H1 (cell line): ENCODE data around the gene KLC4. TPM values are rescaled to one million over a fixed set of nuclear protein-coding genes. Genes with fewer than 3 reads are reported as not detected.

Experiments
- CTCF ChIA-PET: fragments of 300-600 bp; sonication (Branson Sonifier 250); formaldehyde crosslinking; loops from one replicate; lab custom pipeline; 2021; ENCODE audit not compliant: partially characterized antibody; lab: Charles Lee
- POLR2A ChIA-PET: fragments of 300-600 bp; sonication (Branson Sonifier 250); formaldehyde crosslinking; loops from one replicate; lab custom pipeline; 2021; ENCODE audit warnings: inconsistent platforms; ENCODE audit not compliant: partially characterized antibody; lab: Charles Lee
- DNase-seq, 2 experiments: peaks; one replicate each; pipeline versions ENCODE4 v3.0.0 to v3.0.0-alpha.2; 2010 to 2022; ENCODE audit warnings: low spot score in 2 of 2, low read depth in 1 of 2, mixed read lengths in 1 of 2
- FAIRE-seq: peaks from 2 replicates; lab custom pipeline; 2011; peaks lifted over from hg19 to GRCh38; lab: Jason Lieb, UNC
- H2AFZ ChIP-seq: 2 replicates; pipeline ENCODE4 v1.8.1; 2012; ENCODE audit warnings: low read length, inconsistent platforms
- H2AK5ac ChIP-seq: 2 replicates; pipeline ENCODE4 v1.6.1; 2013; ENCODE audit warnings: low read depth, low read length
- H2BK120ac ChIP-seq: replicated peaks from 2 replicates; pipeline ENCODE3; 2013; ENCODE audit warnings: low read depth, low read length, inconsistent platforms
- H2BK12ac ChIP-seq: 2 replicates; pipeline ENCODE4 v1.6.1; 2013; ENCODE audit warnings: low read depth, low read length
- H2BK15ac ChIP-seq: 2 replicates; pipeline ENCODE4 v1.6.1; 2013; ENCODE audit warnings: low read length
- H2BK20ac ChIP-seq: 2 replicates; pipeline ENCODE4 v1.6.1; 2013; ENCODE audit warnings: low read length
- H2BK5ac ChIP-seq: 2 replicates; pipeline ENCODE4 v1.6.1; 2013; ENCODE audit warnings: low read depth, low read length
- H3K14ac ChIP-seq: 2 replicates; pipeline ENCODE4 v1.6.1; 2013; ENCODE audit warnings: inconsistent platforms; ENCODE audit not compliant: insufficient read length
- H3K18ac ChIP-seq: 2 replicates; pipeline ENCODE4 v1.6.1; 2013; ENCODE audit warnings: low read length; ENCODE audit errors: extremely low read depth
- H3K23ac ChIP-seq: 2 replicates; pipeline ENCODE4 v1.6.1; 2013; ENCODE audit warnings: inconsistent platforms; ENCODE audit not compliant: insufficient read length
- H3K23me2 ChIP-seq: 2 replicates; pipeline ENCODE4 v1.6.1; 2013; ENCODE audit warnings: low read depth, low read length
- H3K27ac ChIP-seq: 2 replicates; pipeline ENCODE4 v1.6.1; 2011; ENCODE audit warnings: low read depth, low read length, inconsistent platforms
- H3K27me3 ChIP-seq, 4 experiments: replicated peaks in 1 of 4; 1 replicate in 1 of 4; 2 replicates in 3 of 4; pipeline versions ENCODE4 v1.6.1 to v1.8.1; 2011 to 2013; ENCODE audit warnings: low read length in 3 of 4, mild to moderate bottlenecking in 3 of 4, inconsistent platforms in 2 of 4, mixed read lengths in 2 of 4, moderate library complexity in 1 of 4; ENCODE audit not compliant: control insufficient read depth in 3 of 4, insufficient read depth in 3 of 4; ENCODE audit errors: extremely low read depth in 1 of 4
- H3K36me3 ChIP-seq, 4 experiments: 2 replicates each; pipeline versions ENCODE4 v1.6.1 to v1.8.1; 2011 to 2013; ENCODE audit warnings: mild to moderate bottlenecking in 4 of 4, low read length in 3 of 4, moderate library complexity in 2 of 4, control low read depth in 1 of 4, inconsistent platforms in 1 of 4; ENCODE audit not compliant: insufficient read depth in 4 of 4, control insufficient read depth in 2 of 4
- H3K4ac ChIP-seq: replicated peaks from 2 replicates; pipeline ENCODE3; 2013; ENCODE audit warnings: low read length, low read depth, mixed read lengths, inconsistent platforms; ENCODE audit not compliant: insufficient read length
- H3K4me1 ChIP-seq, 4 experiments: replicated peaks in 1 of 4; 1 replicate in 1 of 4; 2 replicates in 3 of 4; pipeline versions ENCODE4 v1.6.1 to v1.8.1; 2011 to 2013; ENCODE audit warnings: low read length in 3 of 4, inconsistent platforms in 2 of 4, mixed read lengths in 1 of 4; ENCODE audit not compliant: insufficient read depth in 4 of 4, control insufficient read depth in 3 of 4
- H3K4me2 ChIP-seq, 2 experiments: 2 replicates each; pipeline versions ENCODE4 v1.6.1 to v1.8.1; 2011 to 2013; ENCODE audit warnings: low read depth in 2 of 2, low read length in 2 of 2, control low read depth in 1 of 2, inconsistent platforms in 1 of 2, mild to moderate bottlenecking in 1 of 2; ENCODE audit not compliant: insufficient read depth in 1 of 2
- H3K4me3 ChIP-seq, 4 experiments: fragments of 200-600, 300-600 bp in 1 of 4; sonication (generic), shearing (Covaris generic), sonication (Bioruptor Twin) in 1 of 4; 2 replicates each; pipeline versions ENCODE4 v1.5.1 to v1.8.1; 2011 to 2016; ENCODE audit warnings: low read length in 4 of 4, low read depth in 3 of 4, control low read depth in 2 of 4, inconsistent platforms in 2 of 4, mild to moderate bottlenecking in 2 of 4, mixed read lengths in 1 of 4, moderate library complexity in 1 of 4; ENCODE audit not compliant: insufficient read depth in 2 of 4; ENCODE audit errors: extremely low read depth in 1 of 4
- H3K56ac ChIP-seq: replicated peaks from 2 replicates; pipeline ENCODE3; 2013; ENCODE audit warnings: low read depth, mild to moderate bottlenecking, mixed read lengths, low read length, inconsistent platforms; ENCODE audit not compliant: insufficient read length
- H3K79me1 ChIP-seq: 2 replicates; pipeline ENCODE4 v1.6.1; 2013; ENCODE audit warnings: low read depth, low read length, control low read depth
- H3K79me2 ChIP-seq, 2 experiments: 2 replicates each; pipeline versions ENCODE4 v1.6.1 to v1.8.1; 2012 to 2013; ENCODE audit warnings: low read length in 2 of 2, mild to moderate bottlenecking in 2 of 2, inconsistent platforms in 1 of 2; ENCODE audit not compliant: insufficient read depth in 2 of 2, control insufficient read depth in 1 of 2
- H3K9ac ChIP-seq, 4 experiments: replicated peaks in 1 of 4; 1 replicate in 1 of 4; 2 replicates in 3 of 4; pipeline versions ENCODE4 v1.6.1 to v1.8.1; 2011 to 2013; ENCODE audit warnings: low read depth in 3 of 4, low read length in 3 of 4, control low read depth in 2 of 4, mild to moderate bottlenecking in 2 of 4, moderate library complexity in 2 of 4, inconsistent platforms in 1 of 4; ENCODE audit errors: extremely low read depth in 1 of 4
- H3K9me3 ChIP-seq, 2 experiments: 2 replicates each; pipeline versions ENCODE4 v1.6.1 to v1.8.1; 2012 to 2013; ENCODE audit warnings: mild to moderate bottlenecking in 2 of 2, moderate library complexity in 2 of 2, control low read depth in 1 of 2, inconsistent platforms in 1 of 2, low read depth in 1 of 2, low read length in 1 of 2, mixed read lengths in 1 of 2; ENCODE audit not compliant: insufficient read depth in 2 of 2
- H4K20me1 ChIP-seq, 2 experiments: replicated peaks in 1 of 2; 2 replicates each; pipeline versions ENCODE3 to v1.8.1; 2011 to 2013; ENCODE audit warnings: inconsistent platforms in 2 of 2, low read length in 2 of 2, mild to moderate bottlenecking in 1 of 2; ENCODE audit not compliant: insufficient read depth in 2 of 2, control insufficient read depth in 1 of 2
- H4K5ac ChIP-seq: 2 replicates; pipeline ENCODE4 v1.6.1; 2013; ENCODE audit warnings: low read length, low read depth, mixed read lengths, inconsistent platforms; ENCODE audit not compliant: insufficient read length
- H4K8ac ChIP-seq: 2 replicates; pipeline ENCODE4 v1.8.0; 2013; ENCODE audit warnings: mild to moderate bottlenecking, moderate library complexity, low read length, inconsistent platforms; ENCODE audit not compliant: insufficient read depth; ENCODE audit errors: extremely low read depth
- H4K91ac ChIP-seq: replicated peaks from 2 replicates; pipeline ENCODE3; 2013; ENCODE audit warnings: low read length, mixed read lengths, inconsistent platforms; ENCODE audit not compliant: insufficient read length
- CHD2 ChIP-seq: IDR thresholded peaks from 2 replicates; pipeline ENCODE4 v1.6.1; 2012; ENCODE audit warnings: low read length, improper control_type of control experiment
- RAD21 ChIP-seq, 2 experiments: IDR thresholded peaks in 1 of 2; conservative IDR thresholded peaks in 1 of 2; 2 replicates each; pipeline ENCODE4 v1.6.1; 2011; ENCODE audit warnings: low read depth in 2 of 2, low read length in 2 of 2, improper control_type of control experiment in 1 of 2, inconsistent platforms in 1 of 2, mild to moderate bottlenecking in 1 of 2, moderate library complexity in 1 of 2
- TEAD4 ChIP-seq: IDR thresholded peaks from 2 replicates; pipeline ENCODE4 v1.6.1; 2012; ENCODE audit warnings: low read depth, low read length, inconsistent platforms, mixed read lengths
- WGBS, 2 experiments: shearing (Covaris generic) in 1 of 2; methylation state at CpG; one replicate each; pipeline versions ENCODE4 v1.1.6 to v1.1.7; 2013 to 2015; ENCODE audit warnings: low lambda C conversion rate in 2 of 2, mixed read lengths in 2 of 2, inconsistent platforms in 1 of 2, low coverage in 1 of 2, missing lambda C conversion rate in 1 of 2; ENCODE audit not compliant: insufficient replicate concordance in 2 of 2, insufficient coverage in 1 of 2, insufficient read length in 1 of 2; ENCODE audit errors: extremely low coverage in 1 of 2, missing lambda C conversion rate in 1 of 2; 5-methylcytosine and 5-hydroxymethylcytosine counted together
- polyA plus RNA-seq, 7 experiments: library from polyadenylated mRNA; depleted of rRNA in 3 of 7; stranded (reverse) in 5 of 7; unstranded in 2 of 7; fragments of >200 nt in 5 of 7; fragments of 200-250 nt in 2 of 7; gene quantifications; 1 replicate in 5 of 7; 2 replicates in 1 of 7; 4 replicates in 1 of 7; pipeline versions ENCODE4 v1.2.1 to v1.2.3, GENCODE V29; 2011 to 2013; ENCODE audit warnings: missing spikeins in 2 of 7, mixed read lengths in 2 of 7
- total RNA-seq: library from RNA; stranded (reverse); fragmentation: NEBNext Ultra II Directional; extraction: Animal tissue kit (Norgen Biotek cat#: 25700); gene quantifications from 2 replicates; pipeline ENCODE4 v1.2.1, GENCODE V29; 2021

KLC4 gene
- total and polyA plus RNA-seq, 2 of the 8 experiments (the other 6 are each of a cell fraction or from before 2014, with no cell fraction given) = 15.7 to 28.5 TPM

DNA sequence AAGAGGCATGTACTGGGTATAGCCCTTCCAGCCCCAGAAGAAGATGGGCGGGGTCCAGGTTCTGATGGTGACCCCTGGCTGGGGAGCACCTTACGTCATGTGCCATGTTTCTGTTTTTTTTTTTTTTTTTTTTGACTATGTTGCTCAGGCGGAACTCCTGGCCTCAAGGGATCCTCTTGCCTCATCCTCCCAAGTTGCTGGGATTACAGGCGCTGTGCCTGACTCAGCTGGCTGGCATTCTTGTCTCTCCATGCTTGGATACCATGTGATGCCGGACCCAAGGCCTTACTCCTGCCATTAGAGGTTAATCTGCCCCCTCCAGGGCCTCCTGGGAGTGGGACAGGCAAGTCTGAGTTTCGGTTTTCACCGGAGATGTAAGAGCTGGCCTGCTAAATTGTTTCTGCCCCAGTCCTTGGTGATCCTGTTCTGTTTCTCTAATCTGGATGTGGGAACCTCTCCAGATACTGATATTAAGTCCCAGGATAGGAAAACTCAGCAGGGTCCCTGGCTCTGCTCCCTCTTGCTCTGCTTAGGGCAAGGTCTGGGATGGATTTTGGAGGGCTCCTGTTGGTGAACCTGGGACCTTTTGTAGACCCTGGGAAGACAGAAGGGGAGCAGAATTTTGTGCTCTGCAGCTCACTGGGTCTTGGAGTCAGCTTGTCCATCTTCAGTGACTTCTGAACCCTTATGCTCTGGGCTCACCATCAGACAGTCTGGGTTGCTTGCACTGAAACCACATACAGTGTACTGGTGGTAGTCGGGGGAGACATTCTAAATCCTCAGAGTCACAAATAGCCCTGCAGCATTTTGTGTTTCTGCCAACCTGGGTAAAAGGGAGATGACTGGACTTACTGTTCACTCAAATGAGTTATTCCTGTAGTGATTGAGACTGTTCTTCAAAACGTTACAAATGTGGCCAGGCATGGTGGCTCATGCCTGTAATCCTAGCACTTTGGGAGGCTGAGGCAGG, 61.8 kb downstream of the KLC4 start:
- Histone ChIP-seq H4K91ac (no peak overlapping the region), H3K4me3 (no peak overlapping the region), H4K8ac (peak overlapping the region; percentile 62; the same call in 1 of the 2 replicates), H3K4ac (no peak overlapping the region), H3K14ac (no peak overlapping the region), H3K9me3 (no peaks in the 10 kb centered on the region), H3K79me2 (peaks cover 0 to 82% of the 10 kb centered on the region in 2 experiments; a peak in 3 of 4 replicates), H2BK15ac (no peak overlapping the region), H2BK12ac (no peak overlapping the region), H3K18ac (no peak overlapping the region), H4K20me1 (peaks cover 3 to 10% of the 10 kb centered on the region in 2 experiments), H2AK5ac (no peak overlapping the region), H3K36me3 (no peaks in the 10 kb centered on the region), H2AFZ (no peak overlapping the region), H2BK5ac (no peak overlapping the region), H3K27ac (no peak overlapping the region), H4K5ac (no peak overlapping the region), H3K4me2 (no peak overlapping the region), H2BK120ac (no peak overlapping the region), H3K79me1 (peaks cover 26% of the 10 kb centered on the region), H3K23ac (no peak overlapping the region), H3K23me2 (no peaks in the 10 kb centered on the region), H3K4me1 (peaks cover 2 to 17% (median 9%) of the 10 kb centered on the region in 4 experiments), H3K9ac (no peak overlapping the region), H2BK20ac (no peak overlapping the region), H3K27me3 (no peaks in the 10 kb centered on the region), H3K56ac (no peak overlapping the region)
- FAIRE-seq = no peak
- TF ChIP-seq CHD2 (no peak), RAD21 (IDR thresholded peaks at IDR 0.05 in 1 of 2, conservative IDR thresholded peaks at IDR 0.05 in 1 of 2; ENCODE audit: low read depth in 2 of 2, low read length in 2 of 2) (peak in 1 of 2 experiments; percentile 11; a peak in 1 of 4 replicates), TEAD4 (0 out of 2 replicates have a peak, but pooled peaks have one; percentile 25)
- WGBS, 2 experiments = 88% methylated on average over 9 of the region's 9 CpGs; no CpG with 5 or more reads in 1 of the 2 experiments
- CTCF ChIA-PET = interaction anchor here (0.6 to 2.1 kb wide), 6 partner anchors 8 to 135 kb away, joined by 3 to 8 read pairs (median 4); no protein-coding TSS in a partner anchor
- POLR2A ChIA-PET = interaction anchor here (3.2 kb wide), 1 partner anchor 44 kb away, joined by 11 read pairs; the partner anchor contains the start of gene PTK7
- no peak for DNase-seq
